ENCODE data around the gene FRMD5.
A peak's percentile ranks its signal among the peaks of the same experiment; 100 is the strongest.

DNA sequence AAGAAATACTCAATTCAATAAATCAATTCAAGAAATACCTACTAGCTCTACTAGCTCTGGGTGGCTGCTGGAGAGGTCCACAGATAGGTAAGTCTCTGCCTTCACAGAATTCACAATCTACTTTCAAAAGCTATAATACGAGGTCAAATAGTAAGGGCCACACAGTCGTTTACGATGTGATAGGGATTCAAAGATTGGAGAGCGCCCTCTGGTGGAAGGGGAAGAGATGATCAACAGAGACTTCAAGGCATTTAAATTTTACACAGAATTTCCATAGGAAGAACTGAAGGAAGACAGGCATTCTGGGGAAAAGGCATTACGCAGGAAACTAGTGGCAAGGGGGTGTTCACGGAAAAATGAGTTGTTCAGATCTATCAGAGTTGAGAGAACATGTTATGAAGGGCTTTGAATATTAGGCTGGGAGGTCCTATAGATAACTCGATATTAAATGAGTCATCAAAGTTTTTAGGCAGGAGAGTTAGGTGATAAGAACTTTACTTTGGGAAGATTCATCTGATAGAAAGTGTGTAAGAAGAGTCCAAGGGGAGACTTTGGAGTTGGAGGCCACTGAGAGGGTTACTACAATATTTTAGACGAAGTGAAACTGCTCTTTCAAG is 128.8 kb downstream of the FRMD5 start:
- TF ChIP-seq, protein P1, sequence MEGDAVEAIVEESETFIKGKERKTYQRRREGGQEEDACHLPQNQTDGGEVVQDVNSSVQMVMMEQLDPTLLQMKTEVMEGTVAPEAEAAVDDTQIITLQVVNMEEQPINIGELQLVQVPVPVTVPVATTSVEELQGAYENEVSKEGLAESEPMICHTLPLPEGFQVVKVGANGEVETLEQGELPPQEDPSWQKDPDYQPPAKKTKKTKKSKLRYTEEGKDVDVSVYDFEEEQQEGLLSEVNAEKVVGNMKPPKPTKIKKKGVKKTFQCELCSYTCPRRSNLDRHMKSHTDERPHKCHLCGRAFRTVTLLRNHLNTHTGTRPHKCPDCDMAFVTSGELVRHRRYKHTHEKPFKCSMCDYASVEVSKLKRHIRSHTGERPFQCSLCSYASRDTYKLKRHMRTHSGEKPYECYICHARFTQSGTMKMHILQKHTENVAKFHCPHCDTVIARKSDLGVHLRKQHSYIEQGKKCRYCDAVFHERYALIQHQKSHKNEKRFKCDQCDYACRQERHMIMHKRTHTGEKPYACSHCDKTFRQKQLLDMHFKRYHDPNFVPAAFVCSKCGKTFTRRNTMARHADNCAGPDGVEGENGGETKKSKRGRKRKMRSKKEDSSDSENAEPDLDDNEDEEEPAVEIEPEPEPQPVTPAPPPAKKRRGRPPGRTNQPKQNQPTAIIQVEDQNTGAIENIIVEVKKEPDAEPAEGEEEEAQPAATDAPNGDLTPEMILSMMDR (IDR thresholded peaks at IDR 0.05; ENCODE audit: poor library complexity, severe bottlenecking), result peak; percentile 30
- TF ChIP-seq TAF1 (IDR thresholded peaks at IDR 0.05; ENCODE audit: low read depth) (no peak), MXI1 (conservative IDR thresholded peaks at IDR 0.05; ENCODE audit: poor library complexity, severe bottlenecking) (no peak), POLR2AphosphoS5 (IDR thresholded peaks at IDR 0.05) (no peak), SMC3 (conservative IDR thresholded peaks at IDR 0.05; ENCODE audit: poor library complexity) (no peak), EP300 (conservative IDR thresholded peaks at IDR 0.05; ENCODE audit: poor library complexity, severe bottlenecking) (no peak), EZH2 (IDR thresholded peaks at IDR 0.05; ENCODE audit: borderline replicate concordance, insufficient read depth, low read length, poor library complexity, severe bottlenecking) (no peak), RAD21 (conservative IDR thresholded peaks at IDR 0.05) (no peak)
- TF ChIP-seq, protein P2, sequence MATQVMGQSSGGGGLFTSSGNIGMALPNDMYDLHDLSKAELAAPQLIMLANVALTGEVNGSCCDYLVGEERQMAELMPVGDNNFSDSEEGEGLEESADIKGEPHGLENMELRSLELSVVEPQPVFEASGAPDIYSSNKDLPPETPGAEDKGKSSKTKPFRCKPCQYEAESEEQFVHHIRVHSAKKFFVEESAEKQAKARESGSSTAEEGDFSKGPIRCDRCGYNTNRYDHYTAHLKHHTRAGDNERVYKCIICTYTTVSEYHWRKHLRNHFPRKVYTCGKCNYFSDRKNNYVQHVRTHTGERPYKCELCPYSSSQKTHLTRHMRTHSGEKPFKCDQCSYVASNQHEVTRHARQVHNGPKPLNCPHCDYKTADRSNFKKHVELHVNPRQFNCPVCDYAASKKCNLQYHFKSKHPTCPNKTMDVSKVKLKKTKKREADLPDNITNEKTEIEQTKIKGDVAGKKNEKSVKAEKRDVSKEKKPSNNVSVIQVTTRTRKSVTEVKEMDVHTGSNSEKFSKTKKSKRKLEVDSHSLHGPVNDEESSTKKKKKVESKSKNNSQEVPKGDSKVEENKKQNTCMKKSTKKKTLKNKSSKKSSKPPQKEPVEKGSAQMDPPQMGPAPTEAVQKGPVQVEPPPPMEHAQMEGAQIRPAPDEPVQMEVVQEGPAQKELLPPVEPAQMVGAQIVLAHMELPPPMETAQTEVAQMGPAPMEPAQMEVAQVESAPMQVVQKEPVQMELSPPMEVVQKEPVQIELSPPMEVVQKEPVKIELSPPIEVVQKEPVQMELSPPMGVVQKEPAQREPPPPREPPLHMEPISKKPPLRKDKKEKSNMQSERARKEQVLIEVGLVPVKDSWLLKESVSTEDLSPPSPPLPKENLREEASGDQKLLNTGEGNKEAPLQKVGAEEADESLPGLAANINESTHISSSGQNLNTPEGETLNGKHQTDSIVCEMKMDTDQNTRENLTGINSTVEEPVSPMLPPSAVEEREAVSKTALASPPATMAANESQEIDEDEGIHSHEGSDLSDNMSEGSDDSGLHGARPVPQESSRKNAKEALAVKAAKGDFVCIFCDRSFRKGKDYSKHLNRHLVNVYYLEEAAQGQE (IDR thresholded peaks at IDR 0.05; ENCODE audit: borderline replicate concordance), result no peak

Measured in neural cell (in vitro differentiated cells).